SK-N-SH treated with all-trans-retinoic acid at 6 μM for 48 hours (cell line): ENCODE results near the gene TYROBP.

ENCODE experiments used
- ATAC-seq: fragments of 200-7000 bp; cut with Tn5 transposase; 3 replicates; pipeline ENCODE4 v1.9.1; 2020; ENCODE audit warnings: mild to moderate bottlenecking, moderate library complexity
- ARNTL ChIP-seq: fragments of 450-650 bp; formaldehyde crosslinking; IDR thresholded peaks from 2 replicates; pipeline ENCODE4 v1.5.0; 2020; ENCODE audit warnings: low read depth, mild to moderate bottlenecking, moderate library complexity, borderline replicate concordance
- BACH2 ChIP-seq: fragments of 250-450 bp; sonication (Bioruptor Pico); IDR thresholded peaks from 2 replicates; pipeline ENCODE4 v1.9.0; 2021; ENCODE audit warnings: mild to moderate bottlenecking, borderline replicate concordance
- CREB5 ChIP-seq: fragments of 250-450 bp; sonication (Bioruptor Pico); IDR thresholded peaks from 2 replicates; pipeline ENCODE4 v1.5.1; 2020; ENCODE audit warnings: low read depth, mild to moderate bottlenecking, moderate library complexity
- CSDC2 ChIP-seq: fragments of 250-450 bp; sonication (Bioruptor Pico); IDR thresholded peaks from 2 replicates; pipeline ENCODE4 v1.5.0; 2020; ENCODE audit warnings: mild to moderate bottlenecking, moderate library complexity
- CSRNP3 ChIP-seq: fragments of 250-450 bp; sonication (Bioruptor Pico); IDR thresholded peaks from 2 replicates; pipeline ENCODE4 v1.5.1; 2021; ENCODE audit warnings: mild to moderate bottlenecking, moderate library complexity
- ESRRG ChIP-seq: fragments of 250-450 bp; sonication (Bioruptor Pico); IDR thresholded peaks from 2 replicates; pipeline ENCODE4 v1.6.1; 2021; ENCODE audit warnings: mild to moderate bottlenecking
- GLIS3 ChIP-seq: fragments of 250-450 bp; sonication (Bioruptor Pico); IDR thresholded peaks from 2 replicates; pipeline ENCODE4 v1.5.0; 2020; ENCODE audit warnings: mild to moderate bottlenecking, moderate library complexity
- ISL1 ChIP-seq: fragments of 250-450 bp; sonication (Bioruptor Pico); IDR thresholded peaks from 2 replicates; pipeline ENCODE4 v2.1.2; 2022; ENCODE audit warnings: mild to moderate bottlenecking, moderate library complexity
- OSR1 ChIP-seq: fragments of 250-450 bp; sonication (Bioruptor Pico); IDR thresholded peaks from 2 replicates; pipeline ENCODE4 v1.8.0; 2022; ENCODE audit warnings: moderate library complexity, mild to moderate bottlenecking, inconsistent platforms
- PATZ1 ChIP-seq: fragments of 250-450 bp; sonication (Bioruptor Pico); IDR thresholded peaks from 2 replicates; pipeline ENCODE4 v1.8.0; 2020; ENCODE audit warnings: mild to moderate bottlenecking, moderate library complexity, borderline replicate concordance
- POU6F1 ChIP-seq: fragments of 250-450 bp; sonication (Bioruptor Pico); IDR thresholded peaks from 2 replicates; pipeline ENCODE4 v1.8.0; 2021; ENCODE audit warnings: low read depth, mild to moderate bottlenecking, moderate library complexity, borderline replicate concordance
- RARB ChIP-seq: fragments of 250-450 bp; sonication (Bioruptor Pico); IDR thresholded peaks from 2 replicates; pipeline ENCODE4 v1.8.0; 2021; ENCODE audit warnings: mild to moderate bottlenecking, moderate library complexity
- SNAI2 ChIP-seq: fragments of 250-450 bp; sonication (Bioruptor Pico); IDR thresholded peaks from 2 replicates; pipeline ENCODE4 v1.5.0; 2020; ENCODE audit warnings: mild to moderate bottlenecking, moderate library complexity
- TCF4 ChIP-seq: fragments of 250-450 bp; sonication (Bioruptor Pico); IDR thresholded peaks from 2 replicates; pipeline ENCODE4 v1.8.0; 2021; ENCODE audit warnings: mild to moderate bottlenecking, moderate library complexity, borderline replicate concordance
- TOX ChIP-seq: fragments of 250-450 bp; sonication (Bioruptor Pico); IDR thresholded peaks from 2 replicates; pipeline ENCODE4 v1.8.0; 2021; ENCODE audit warnings: mild to moderate bottlenecking, moderate library complexity, borderline replicate concordance
- TSHZ2 ChIP-seq: fragments of 250-450 bp; sonication (Bioruptor Pico); IDR thresholded peaks from 2 replicates; pipeline ENCODE4 v1.5.0; 2020; ENCODE audit warnings: mild to moderate bottlenecking, moderate library complexity
- ZC3H10 ChIP-seq: fragments of 250-450 bp; sonication (Bioruptor Pico); IDR thresholded peaks from 2 replicates; pipeline ENCODE4 v1.5.1; 2021; ENCODE audit warnings: mild to moderate bottlenecking, moderate library complexity
- ZFP3 ChIP-seq: fragments of 250-450 bp; sonication (Bioruptor Pico); IDR thresholded peaks from 2 replicates; pipeline ENCODE4 v1.5.0; 2020; ENCODE audit warnings: mild to moderate bottlenecking, moderate library complexity
- ZFP30 ChIP-seq: fragments of 450-650 bp; formaldehyde crosslinking; IDR thresholded peaks from 2 replicates; pipeline ENCODE4 v1.5.0; 2022; ENCODE audit warnings: mild to moderate bottlenecking, moderate library complexity
- ZNF565 ChIP-seq: fragments of 450-650 bp; formaldehyde crosslinking; conservative IDR thresholded peaks from 2 replicates; pipeline ENCODE4 v1.5.0; 2020; ENCODE audit warnings: low read depth, mild to moderate bottlenecking, moderate library complexity
- ZNF70 ChIP-seq: fragments of 450-650 bp; formaldehyde crosslinking; IDR thresholded peaks from 2 replicates; pipeline ENCODE4 v1.5.0; 2020; ENCODE audit warnings: mild to moderate bottlenecking, moderate library complexity

Gene TYROBP

GRCh38 chr19:35863018-35863417 is 45.1 kb downstream of the TYROBP start:
- no peak for ATAC-seq
- TF ChIP-seq ISL1 (CRISPR knock-in tag) (no peak), TCF4 (CRISPR knock-in tag) (no peak), RARB (CRISPR knock-in tag) (no peak), ZNF565 (CRISPR knock-in tag) (no peak), PATZ1 (CRISPR knock-in tag) (no peak), GLIS3 (CRISPR knock-in tag) (no peak), BACH2 (CRISPR knock-in tag) (no peak), TOX (CRISPR knock-in tag) (no peak), CSDC2 (CRISPR knock-in tag) (no peak), CSRNP3 (CRISPR knock-in tag) (no peak), ARNTL (CRISPR knock-in tag) (no peak), CREB5 (CRISPR knock-in tag) (no peak), SNAI2 (CRISPR knock-in tag) (no peak), ZNF70 (no peak), TSHZ2 (no peak), ZFP30 (CRISPR knock-in tag) (no peak), ZC3H10 (CRISPR knock-in tag) (no peak)

- no peak for TF ChIP-seq ESRRG (CRISPR knock-in tag)
- TF ChIP-seq ISL1 (CRISPR knock-in tag): no peak
- TF ChIP-seq CSDC2 (CRISPR knock-in tag): no peak
- no peak for TF ChIP-seq RARB (CRISPR knock-in tag)
- no peak for TF ChIP-seq OSR1 (CRISPR knock-in tag)
- no peak for TF ChIP-seq CSRNP3 (CRISPR knock-in tag)
- no peak for TF ChIP-seq BACH2 (CRISPR knock-in tag)
- no peak for TF ChIP-seq PATZ1 (CRISPR knock-in tag)
- TF ChIP-seq POU6F1: no peak
- no peak for TF ChIP-seq CREB5 (CRISPR knock-in tag)
- no peak for TF ChIP-seq ZNF565 (CRISPR knock-in tag)
- no peak for TF ChIP-seq ZC3H10 (CRISPR knock-in tag)
- TF ChIP-seq ZFP3 (CRISPR knock-in tag): no peak
- no peak for TF ChIP-seq SNAI2 (CRISPR knock-in tag)
- TF ChIP-seq, all 23 proteins: peak for 0
- ATAC-seq: no peak; the same call in 2 of the 3 replicates
Observed at GRCh38 chr19:35862528-35862927, 45.6 kb downstream of the TYROBP start.
